ACC112 (cell line): ENCODE measurements around the gene HNRNPH3.

Source experiments
- H2AFZ ChIP-seq: fragments of 200-600 bp; sonication (generic); one replicate; pipeline ENCODE4 v1.6.0; 2017; ENCODE audit warnings: antibody characterized with exemption, low read length; ENCODE audit not compliant: unreplicated experiment
- H3K27ac ChIP-seq: fragments of 200-600 bp; sonication (generic); 2 replicates; pipeline ENCODE4 v1.5.1; 2014; ENCODE audit warnings: low read depth, mild to moderate bottlenecking, antibody characterized with exemption, low read length, moderate library complexity
- H3K27me3 ChIP-seq: fragments of 200-600 bp; sonication (generic); 2 replicates; pipeline ENCODE4 v1.6.1; 2014; ENCODE audit warnings: mild to moderate bottlenecking, antibody characterized with exemption, low read length, moderate library complexity, mixed read lengths; ENCODE audit not compliant: insufficient read depth
- H3K36me3 ChIP-seq: fragments of 200-600 bp; sonication (generic); 2 replicates; pipeline ENCODE4 v1.6.1; 2016; ENCODE audit warnings: mild to moderate bottlenecking, antibody characterized with exemption, low read length, moderate library complexity, mixed read lengths; ENCODE audit not compliant: insufficient read depth
- H3K4me1 ChIP-seq: fragments of 200-600 bp; sonication (generic); one replicate; pipeline ENCODE4 v1.6.1; 2016; ENCODE audit warnings: low read length, mixed read lengths; ENCODE audit not compliant: insufficient read depth, unreplicated experiment, control insufficient read depth
- H3K4me3 ChIP-seq: fragments of 200-600 bp; sonication (generic); 2 replicates; pipeline ENCODE4 v1.5.1; 2014; ENCODE audit warnings: mild to moderate bottlenecking, low read depth, low read length
- H3K79me2 ChIP-seq: fragments of 200-600 bp; sonication (generic); one replicate; pipeline ENCODE4 v1.6.0; 2016; ENCODE audit warnings: low read length; ENCODE audit not compliant: control insufficient read depth, unreplicated experiment, insufficient read depth

HNRNPH3 gene

GRCh38 chr10:68348265-68348741, 16.4 kb downstream of the HNRNPH3 start:
- H3K4me3 ChIP-seq = no peak overlapping the region
- no peaks in the 10 kb centered on the region for H3K27me3 ChIP-seq
- H3K4me1 ChIP-seq = peaks cover 6% of the 10 kb centered on the region
- no peaks in the 10 kb centered on the region for H3K79me2 ChIP-seq
- H2AFZ ChIP-seq = no peak overlapping the region
- H3K27ac ChIP-seq = no peak overlapping the region
- peaks cover 14% of the 10 kb centered on the region for H3K36me3 ChIP-seq

GRCh38 chr10:68353537-68353936, 21.7 kb downstream of the HNRNPH3 start:
- no peaks in the 10 kb centered on the region for H3K4me1 ChIP-seq
- H3K36me3 ChIP-seq = 0 out of 2 replicates have a peak, but pooled peaks cover 3% of the 10 kb centered on the region
- no peak overlapping the region for H3K4me3 ChIP-seq
- no peaks in the 10 kb centered on the region for H3K79me2 ChIP-seq
- no peak overlapping the region for H2AFZ ChIP-seq
- H3K27ac ChIP-seq = no peak overlapping the region
- no peaks in the 10 kb centered on the region for H3K27me3 ChIP-seq

- no peak overlapping the region for H3K27ac ChIP-seq
- H2AFZ ChIP-seq = no peak overlapping the region
- no peaks in the 10 kb centered on the region for H3K79me2 ChIP-seq
- no peaks in the 10 kb centered on the region for H3K4me1 ChIP-seq
- no peaks in the 10 kb centered on the region for H3K27me3 ChIP-seq
- H3K4me3 ChIP-seq = no peak overlapping the region
- H3K36me3 ChIP-seq = 0 out of 2 replicates have a peak, but pooled peaks cover 6% of the 10 kb centered on the region
These were observed 27.3 kb downstream of the HNRNPH3 start for GRCh38 chr10:68359189-68359588.

GRCh38 chr10:68362590-68362989, 30.7 kb downstream of the HNRNPH3 start:
- Histone ChIP-seq H3K4me1 (no peaks in the 10 kb centered on the region), H3K27ac (no peak overlapping the region), H3K36me3 (0 out of 2 replicates have a peak, but pooled peaks cover 6% of the 10 kb centered on the region), H3K27me3 (no peaks in the 10 kb centered on the region), H3K4me3 (no peak overlapping the region), H2AFZ (no peak overlapping the region), H3K79me2 (no peaks in the 10 kb centered on the region)

- H2AFZ ChIP-seq = no peak overlapping the region
- no peaks in the 10 kb centered on the region for H3K79me2 ChIP-seq
- no peaks in the 10 kb centered on the region for H3K27me3 ChIP-seq
- no peaks in the 10 kb centered on the region for H3K4me1 ChIP-seq
- H3K27ac ChIP-seq = no peak overlapping the region
- 0 out of 2 replicates have a peak, but pooled peaks cover 4% of the 10 kb centered on the region for H3K36me3 ChIP-seq
- no peak overlapping the region for H3K4me3 ChIP-seq
These were observed 32.4 kb downstream of the HNRNPH3 start for GRCh38 chr10:68364101-68364886.

GRCh38 chr10:68365611-68366010, 33.7 kb downstream of the HNRNPH3 start:
- Histone ChIP-seq H3K27me3 (no peaks in the 10 kb centered on the region), H2AFZ (no peak overlapping the region), H3K4me1 (no peaks in the 10 kb centered on the region), H3K79me2 (no peaks in the 10 kb centered on the region), H3K27ac (no peak overlapping the region), H3K36me3 (peaks cover 7% of the 10 kb centered on the region), H3K4me3 (no peak overlapping the region)

GRCh38 chr10:68366600-68366999, 34.7 kb downstream of the HNRNPH3 start:
- Histone ChIP-seq H2AFZ (no peak overlapping the region), H3K27ac (no peak overlapping the region), H3K27me3 (no peaks in the 10 kb centered on the region), H3K4me1 (no peaks in the 10 kb centered on the region), H3K4me3 (no peak overlapping the region), H3K79me2 (no peaks in the 10 kb centered on the region), H3K36me3 (peaks cover 11% of the 10 kb centered on the region)

- peaks cover 16% of the 10 kb centered on the region for H3K36me3 ChIP-seq
- H3K79me2 ChIP-seq = no peaks in the 10 kb centered on the region
- H2AFZ ChIP-seq = no peak overlapping the region
- no peak overlapping the region for H3K4me3 ChIP-seq
- no peaks in the 10 kb centered on the region for H3K27me3 ChIP-seq
- H3K27ac ChIP-seq = no peak overlapping the region
- H3K4me1 ChIP-seq = no peaks in the 10 kb centered on the region
These were observed 35.3 kb downstream of the HNRNPH3 start for GRCh38 chr10:68367121-68367520.

GRCh38 chr10:68371604-68372003, 39.7 kb downstream of the HNRNPH3 start:
- H3K36me3 ChIP-seq = peaks cover 43% of the 10 kb centered on the region

GRCh38 chr10:68385740-68386139, 53.9 kb downstream of the HNRNPH3 start:
- H3K27ac ChIP-seq = no peak overlapping the region
- H3K4me1 ChIP-seq = no peaks in the 10 kb centered on the region
- H3K79me2 ChIP-seq = no peaks in the 10 kb centered on the region
- H3K27me3 ChIP-seq = no peaks in the 10 kb centered on the region
- H3K4me3 ChIP-seq = no peak overlapping the region
- H2AFZ ChIP-seq = no peak overlapping the region
- H3K36me3 ChIP-seq = peaks cover 14% of the 10 kb centered on the region

More at GRCh38 chr10:68371604-68372003, 39.7 kb downstream of the HNRNPH3 start:
- H3K4me1 ChIP-seq = no peaks in the 10 kb centered on the region
- H3K27me3 ChIP-seq = no peaks in the 10 kb centered on the region
- no peak overlapping the region for H3K4me3 ChIP-seq
- no peak overlapping the region for H3K27ac ChIP-seq
- H2AFZ ChIP-seq = no peak overlapping the region
- H3K79me2 ChIP-seq = no peaks in the 10 kb centered on the region
